NCI-H1105 (cell line): ENCODE data around the gene FREM1.

Source experiments
- DNase-seq: peaks from one replicate; lab custom pipeline; 2025; lab: John Stamatoyannopoulos, UW

FREM1 gene

DNA sequence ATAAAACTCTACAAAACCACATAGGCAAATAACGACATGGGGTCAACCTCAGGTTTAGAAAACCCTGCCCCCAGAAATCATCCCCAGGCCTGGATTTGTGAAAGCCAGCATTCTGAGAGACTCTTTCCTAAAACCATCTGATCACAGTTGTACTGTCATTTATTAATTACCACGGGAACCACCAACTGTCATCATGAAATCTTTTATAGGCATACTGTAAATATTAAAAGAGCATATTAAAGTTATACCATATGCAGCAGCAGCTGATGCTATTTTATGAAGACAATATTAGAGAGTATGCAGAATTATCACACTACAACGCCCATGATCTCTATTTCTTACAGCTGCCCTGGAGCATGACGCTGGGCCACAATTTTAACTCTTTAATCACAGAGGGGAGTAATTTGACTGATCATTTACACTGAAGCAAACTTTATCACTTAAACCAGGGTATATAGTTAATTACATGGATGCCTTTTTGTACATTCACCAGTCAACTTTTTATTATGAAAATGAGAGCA, 208.0 kb downstream of the FREM1 start:
- no peak for DNase-seq

DNA sequence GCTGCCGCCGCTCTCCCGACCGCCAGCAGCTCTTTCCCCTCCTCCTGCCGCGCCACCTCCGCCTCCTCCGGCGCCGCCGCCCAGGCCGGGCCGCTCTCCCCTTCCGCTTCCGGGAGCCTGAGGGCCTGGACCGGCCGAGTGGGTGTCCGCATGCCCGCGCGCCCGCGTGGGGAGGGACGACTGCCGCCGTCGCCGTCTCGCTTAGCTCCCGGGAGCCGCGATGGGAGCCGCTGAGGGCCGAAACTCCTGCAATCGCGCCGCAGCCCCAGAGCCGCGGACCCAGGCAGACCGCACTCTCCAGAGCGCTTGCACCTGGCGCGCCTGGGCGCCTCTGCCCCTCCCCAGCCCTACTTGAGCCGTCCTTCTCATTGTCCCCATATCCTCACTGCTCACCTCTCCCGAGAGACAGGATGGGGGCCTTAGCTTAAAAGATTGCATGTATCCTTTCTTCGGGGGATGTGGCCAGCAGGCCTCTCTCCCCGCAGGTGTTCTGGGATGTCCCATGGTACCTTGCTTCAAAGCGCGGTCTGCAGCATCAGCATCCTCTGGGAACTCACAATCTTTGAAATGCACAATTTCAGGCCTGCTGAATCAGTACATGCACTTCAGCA, 216.9 kb downstream of the FREM1 start, which contains the start of gene ZDHHC21:
TSS of gene ZDHHC21 (minus strand) at position 182 of the 611 bp plus-strand sequence. CDS start 19,092 bp downstream, outside the sequence.
- DNase-seq, result peak; percentile 74

DNA sequence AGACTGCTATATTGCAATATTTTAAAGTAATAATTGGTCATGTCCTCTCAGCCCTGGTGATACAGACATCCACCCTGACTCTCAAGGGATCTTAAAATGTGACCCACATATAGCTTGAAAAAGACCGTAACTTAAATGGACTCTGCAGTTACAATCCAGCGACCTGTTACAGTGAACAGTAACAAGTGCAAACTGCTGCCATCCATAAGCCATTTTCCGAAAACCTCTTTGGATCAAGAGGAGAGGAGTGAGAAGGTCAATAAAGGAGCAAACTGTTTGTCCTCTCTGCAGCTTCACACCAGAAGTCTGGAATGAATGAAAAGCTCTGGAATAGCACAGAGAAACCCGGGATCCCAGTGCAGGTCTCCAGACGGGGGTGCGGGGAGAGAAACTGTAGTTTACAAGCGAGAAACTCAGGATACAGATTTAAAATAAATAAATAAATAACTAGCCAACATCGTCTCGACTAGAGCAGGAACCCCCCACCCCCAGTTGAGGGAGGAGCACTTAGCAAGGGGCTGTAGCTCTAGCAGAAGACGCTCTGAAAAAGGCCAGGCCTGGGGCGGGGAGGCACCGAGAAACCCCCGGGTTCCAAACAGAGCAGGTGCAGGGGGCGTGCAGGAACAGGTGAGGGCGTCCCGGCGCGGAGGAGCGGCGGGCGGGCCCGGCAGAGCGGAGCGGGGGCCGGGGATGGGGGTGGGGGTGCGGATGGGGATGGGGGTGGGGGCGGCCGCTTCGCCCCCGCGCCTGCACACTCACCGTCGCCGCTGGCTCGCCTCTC, 217.6 kb downstream of the FREM1 start:
- peak; percentile 73 for DNase-seq

DNA sequence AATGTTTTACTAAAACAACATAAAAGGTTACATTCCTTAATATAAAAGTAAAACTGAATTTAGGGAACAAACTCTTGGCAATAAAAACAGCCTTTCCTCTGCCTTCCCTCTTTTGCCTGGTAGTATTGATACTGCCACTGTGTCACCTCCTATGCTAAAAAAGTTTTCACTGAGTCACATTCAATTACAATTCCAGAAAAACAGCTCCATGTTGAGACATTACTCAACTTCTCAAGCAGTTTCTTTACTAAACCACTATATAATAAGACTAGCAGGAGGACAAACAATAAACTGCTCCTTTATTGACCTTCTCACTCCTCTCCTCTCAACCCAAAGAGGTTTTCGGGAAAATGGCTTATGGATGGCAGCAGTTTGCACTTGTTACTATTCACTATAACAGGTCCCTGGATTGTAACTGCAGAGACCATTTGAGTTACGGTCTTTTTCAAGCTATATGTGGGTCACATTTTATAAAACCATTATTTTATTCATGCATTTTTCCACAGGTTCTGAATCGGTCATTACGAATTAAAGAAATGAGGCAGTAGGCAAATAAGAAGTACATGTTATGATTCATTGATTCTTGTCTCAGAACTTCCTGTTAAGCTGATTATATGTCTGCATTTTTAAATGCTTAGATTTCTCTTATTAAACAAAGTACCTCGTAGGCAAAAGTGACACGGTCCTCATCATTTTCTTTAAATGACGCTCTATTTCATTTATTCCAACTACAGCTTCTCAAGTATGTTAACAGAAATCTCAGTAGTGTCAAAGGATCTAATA, 219.1 kb downstream of the FREM1 start:
- no peak for DNase-seq

DNA sequence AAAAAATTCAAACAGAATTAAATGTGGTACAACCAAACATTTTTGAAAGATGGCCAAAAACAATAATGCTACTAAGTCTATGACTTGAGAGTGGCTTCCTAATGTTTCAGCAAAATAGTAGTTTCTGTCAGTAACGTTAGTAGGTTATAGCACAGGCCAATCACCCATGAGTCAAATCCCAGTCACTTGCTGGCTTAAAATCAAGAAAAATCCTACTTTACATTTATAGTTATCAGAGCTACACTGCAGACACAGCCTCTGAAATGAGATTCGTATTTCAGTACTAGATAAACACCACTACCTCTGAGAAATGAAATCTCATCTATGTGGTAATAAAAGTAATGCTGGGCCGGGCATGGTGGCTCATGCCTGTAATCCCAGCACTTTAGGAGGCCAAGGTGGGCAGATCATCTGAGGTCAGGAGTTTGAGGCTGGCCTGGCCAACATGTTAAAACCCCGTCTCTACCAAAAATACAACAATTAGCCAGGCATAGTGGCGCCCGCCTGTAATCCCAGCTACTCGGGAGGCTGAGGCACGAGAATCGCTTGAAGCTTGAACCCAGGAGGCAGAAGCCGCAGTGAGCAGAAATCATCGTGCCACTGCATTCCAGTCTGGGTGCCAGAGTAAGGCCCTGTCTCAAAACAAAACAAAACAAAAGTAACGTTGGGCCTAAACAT, 223.0 kb downstream of the FREM1 start:
- no peak for DNase-seq

DNA sequence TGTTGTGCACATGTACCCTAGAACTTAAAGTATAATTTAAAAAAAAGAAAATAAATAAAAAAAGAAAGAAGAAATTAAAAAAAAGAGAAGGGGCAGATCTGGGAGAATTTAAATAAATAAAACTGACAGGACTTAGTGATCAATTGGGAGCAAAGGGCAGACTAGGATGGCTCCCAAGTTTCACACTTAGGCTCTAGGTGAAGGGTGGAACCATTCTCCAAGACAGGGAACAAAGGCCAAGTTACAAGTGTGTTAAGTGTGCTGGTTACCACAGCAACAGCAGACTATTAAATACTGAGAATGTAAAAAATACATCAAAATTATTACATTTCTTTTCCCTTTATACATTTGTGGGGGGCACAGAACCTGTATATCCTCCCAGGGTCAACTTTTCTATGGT, 224.1 kb downstream of the FREM1 start:
- no peak for DNase-seq
